GM18508 (cell line): ENCODE results near the gene VARS2.

ENCODE experiments used
- ATAC-seq: cut with Tn5 transposase; IDR thresholded peaks from one replicate; pipeline ENCODE4 v1.9.1; 2021; ENCODE audit warnings: moderate number of reproducible peaks; ENCODE audit not compliant: insufficient read depth, unreplicated experiment

The VARS2 gene

DNA sequence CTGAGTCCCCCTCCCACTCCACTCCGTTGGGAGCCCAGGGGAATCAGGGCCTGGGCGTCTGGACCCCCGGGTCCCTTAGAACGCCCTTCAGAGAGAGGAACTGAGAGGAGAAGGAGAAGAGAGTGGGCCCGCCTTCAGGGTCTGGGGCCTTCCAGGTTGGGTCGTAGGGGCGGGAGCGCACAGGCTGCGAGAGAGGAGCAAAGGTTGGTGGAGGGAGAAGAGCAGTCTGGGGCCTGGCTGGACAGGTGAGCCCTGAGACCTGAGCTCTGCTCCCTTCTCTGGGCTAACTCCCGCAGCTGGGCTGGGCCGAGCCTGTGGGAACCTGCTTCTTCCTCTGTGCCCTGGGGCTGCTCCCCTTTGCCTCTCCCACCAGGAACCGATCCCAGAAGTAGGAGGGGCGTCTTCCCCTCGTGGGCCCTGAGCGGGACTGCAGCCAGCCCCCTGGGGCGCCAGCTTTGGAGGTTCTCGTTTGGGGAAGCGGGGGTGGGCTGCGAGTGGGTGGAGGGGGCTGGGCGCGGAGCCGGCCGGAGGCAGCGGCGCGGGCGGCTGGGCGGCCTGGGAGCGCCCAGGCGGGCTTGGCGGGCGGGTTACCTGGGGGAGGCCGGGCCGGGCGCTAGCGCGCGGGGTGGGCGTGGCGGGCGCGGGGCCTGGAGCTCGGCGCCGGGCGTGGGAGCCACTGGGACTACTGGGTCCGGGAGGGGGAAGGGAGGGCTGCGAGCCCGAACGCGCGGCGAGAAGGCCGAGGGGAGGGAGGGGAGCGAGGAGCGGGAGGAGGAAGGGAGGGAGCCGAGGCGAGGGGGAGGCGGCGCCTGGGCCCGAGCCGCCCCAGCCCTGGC lies 30.1 kb upstream of the VARS2 start, which contains the start of gene DDR1:
Gene DDR1 (plus strand): TSS at position 835 of the 836 bp plus-strand sequence. CDS start 4,211 bp downstream, outside the sequence.
- no peak for ATAC-seq

GRCh38 chr6:30884521-30885480 lies 29.2 kb upstream of the VARS2 start:
- no peak for ATAC-seq

GRCh38 chr6:30885481-30885998 lies 28.5 kb upstream of the VARS2 start:
- ATAC-seq = no peak

DNA sequence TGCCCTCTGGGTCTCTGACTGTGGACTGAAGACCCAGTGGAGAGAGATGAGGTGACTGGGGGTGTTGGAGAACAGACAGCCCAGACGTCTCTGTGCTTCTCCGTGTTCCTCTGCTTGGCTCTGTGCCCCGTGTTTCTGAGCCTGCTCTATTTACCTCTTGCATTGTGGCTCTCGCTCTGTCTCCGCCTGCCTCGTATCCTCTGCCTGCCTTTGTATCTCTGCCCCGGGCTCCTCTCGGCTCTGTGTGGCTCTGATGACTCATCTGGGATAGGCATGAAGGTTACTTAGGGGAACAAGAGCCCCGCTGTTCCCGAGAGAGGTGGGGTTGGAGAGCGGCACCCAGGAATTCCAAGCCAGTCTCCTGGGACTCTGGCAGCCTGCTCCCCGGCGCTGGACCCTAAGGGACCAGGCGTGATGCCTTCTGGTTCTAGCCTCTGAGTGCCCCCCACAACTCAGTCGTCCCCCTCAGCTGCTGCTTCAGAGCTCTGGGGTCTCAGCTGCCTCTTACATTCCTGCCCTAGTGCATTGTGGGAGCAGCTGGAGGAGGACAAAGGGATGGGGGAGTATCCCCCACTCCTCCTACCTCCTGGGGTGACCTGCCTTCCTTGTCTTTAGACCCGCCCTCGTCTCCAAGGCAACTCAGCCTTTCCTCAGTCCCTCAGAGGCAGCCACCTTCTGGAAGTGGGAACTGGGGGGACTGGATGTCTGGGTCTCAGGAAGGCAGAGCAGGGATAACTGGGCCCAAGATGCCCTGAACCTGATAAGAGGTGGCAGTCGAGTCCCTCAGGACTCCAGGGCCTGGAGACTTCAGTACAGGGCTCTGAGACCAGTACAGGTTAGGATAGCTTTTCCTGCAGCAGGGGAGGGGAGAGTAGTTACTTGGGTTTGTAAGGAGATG lies 27.8 kb upstream of the VARS2 start:
- ATAC-seq = no peak

- ATAC-seq = no peak
Measured at GRCh38 chr6:30886897-30887255, 27.2 kb upstream of the VARS2 start.

- ATAC-seq = no peak
Measured at GRCh38 chr6:30887901-30888815, 25.9 kb upstream of the VARS2 start.

DNA sequence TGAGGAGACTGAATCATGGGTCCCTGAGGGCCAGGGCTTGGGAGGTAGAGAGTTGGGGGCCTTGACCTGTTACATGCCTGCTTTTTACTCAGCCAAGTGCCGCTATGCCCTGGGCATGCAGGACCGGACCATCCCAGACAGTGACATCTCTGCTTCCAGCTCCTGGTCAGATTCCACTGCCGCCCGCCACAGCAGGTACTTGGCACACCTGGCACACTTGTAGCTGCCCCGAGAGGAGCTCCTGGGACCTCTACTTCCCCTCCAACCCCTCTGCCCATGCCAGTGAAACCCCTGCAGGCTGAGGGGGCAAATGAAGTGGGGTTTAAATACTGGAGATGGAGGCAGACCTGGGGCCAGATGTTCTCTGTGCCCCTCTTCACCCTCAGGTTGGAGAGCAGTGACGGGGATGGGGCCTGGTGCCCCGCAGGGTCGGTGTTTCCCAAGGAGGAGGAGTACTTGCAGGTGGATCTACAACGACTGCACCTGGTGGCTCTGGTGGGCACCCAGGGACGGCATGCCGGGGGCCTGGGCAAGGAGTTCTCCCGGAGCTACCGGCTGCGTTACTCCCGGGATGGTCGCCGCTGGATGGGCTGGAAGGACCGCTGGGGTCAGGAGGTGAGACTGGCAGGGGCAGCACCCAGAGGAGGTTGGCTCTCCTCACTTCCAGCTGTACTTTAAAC lies 25.1 kb upstream of the VARS2 start:
- ATAC-seq = no peak

DNA sequence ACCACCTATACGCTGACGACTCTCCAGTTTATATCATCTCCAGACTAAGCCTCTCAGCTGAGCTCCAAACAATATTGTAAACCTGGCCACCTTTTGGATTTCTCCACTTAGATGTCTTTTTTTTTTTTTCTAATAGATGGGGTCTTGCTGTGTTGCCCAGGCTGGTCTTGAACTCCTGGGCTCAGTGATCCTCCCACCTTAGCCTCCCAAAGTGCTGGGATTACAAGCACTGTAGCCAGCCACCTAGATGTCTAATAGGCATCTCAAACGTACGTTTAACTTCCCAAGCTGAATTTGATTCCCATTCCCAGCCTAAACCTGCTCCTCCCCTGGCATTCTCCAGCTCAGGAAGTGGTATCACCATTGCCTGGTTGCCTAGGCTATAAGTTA lies 24.5 kb upstream of the VARS2 start:
- no peak for ATAC-seq

DNA sequence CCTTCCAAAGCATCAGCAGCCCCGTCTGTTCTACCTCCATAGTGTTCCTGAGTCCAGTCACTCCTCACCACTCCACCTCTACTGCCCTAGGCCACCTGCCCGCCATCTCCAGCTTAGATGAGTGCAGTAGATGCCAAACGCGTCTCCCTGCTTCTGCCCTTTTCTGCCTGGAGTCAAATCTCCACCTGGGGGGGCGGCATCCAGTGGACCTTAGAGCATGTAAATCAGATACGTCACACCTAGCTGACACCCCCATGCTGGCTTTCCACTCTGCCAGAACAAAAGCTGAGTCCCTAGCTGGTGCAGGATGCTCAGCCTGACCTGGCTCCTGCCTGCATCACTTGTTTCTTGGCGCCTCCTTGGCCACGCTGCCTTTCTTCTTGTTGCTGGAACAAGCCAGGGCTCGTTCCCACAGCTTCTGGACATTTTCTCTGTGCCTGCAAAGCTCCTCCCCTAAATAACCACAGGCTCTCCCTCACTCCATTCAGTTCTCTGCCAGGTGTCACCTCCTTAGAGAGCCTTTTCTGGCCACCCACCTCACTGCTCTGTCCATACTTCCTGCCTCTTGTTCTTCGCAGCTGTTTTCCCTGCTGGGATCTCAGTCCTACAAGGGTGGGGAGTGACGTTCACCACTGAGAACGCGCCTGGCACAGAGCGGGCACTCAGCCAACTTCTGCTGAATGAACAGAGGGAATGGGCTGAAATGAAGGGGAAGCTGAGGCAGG lies 24.0 kb upstream of the VARS2 start:
- ATAC-seq = no peak

GRCh38 chr6:30890646-30891449 lies 23.2 kb upstream of the VARS2 start:
- ATAC-seq = no peak

GRCh38 chr6:30891450-30891723 lies 22.7 kb upstream of the VARS2 start:
- no peak for ATAC-seq

- no peak for ATAC-seq
Measured at GRCh38 chr6:30891816-30892538, 22.1 kb upstream of the VARS2 start.

DNA sequence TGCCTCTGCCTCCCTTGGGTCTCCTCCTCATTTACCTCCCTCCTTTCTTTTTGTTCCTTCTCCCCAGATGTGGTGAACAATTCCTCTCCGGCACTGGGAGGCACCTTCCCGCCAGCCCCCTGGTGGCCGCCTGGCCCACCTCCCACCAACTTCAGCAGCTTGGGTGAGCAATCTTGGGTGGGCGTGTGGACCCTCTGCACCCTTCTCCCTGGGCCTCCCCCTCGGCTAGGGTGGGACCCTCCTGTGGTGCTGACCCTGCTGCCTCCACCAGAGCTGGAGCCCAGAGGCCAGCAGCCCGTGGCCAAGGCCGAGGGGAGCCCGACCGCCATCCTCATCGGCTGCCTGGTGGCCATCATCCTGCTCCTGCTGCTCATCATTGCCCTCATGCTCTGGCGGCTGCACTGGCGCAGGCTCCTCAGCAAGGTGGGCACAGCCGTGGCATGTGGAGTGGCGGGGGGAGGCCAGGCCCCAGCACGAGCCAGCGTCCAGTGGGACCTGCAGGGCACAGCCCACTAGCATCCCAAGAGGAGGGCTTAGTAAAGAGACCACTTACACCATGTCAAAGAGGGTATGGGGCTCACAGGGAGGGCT lies 20.9 kb upstream of the VARS2 start:
- ATAC-seq = no peak

DNA sequence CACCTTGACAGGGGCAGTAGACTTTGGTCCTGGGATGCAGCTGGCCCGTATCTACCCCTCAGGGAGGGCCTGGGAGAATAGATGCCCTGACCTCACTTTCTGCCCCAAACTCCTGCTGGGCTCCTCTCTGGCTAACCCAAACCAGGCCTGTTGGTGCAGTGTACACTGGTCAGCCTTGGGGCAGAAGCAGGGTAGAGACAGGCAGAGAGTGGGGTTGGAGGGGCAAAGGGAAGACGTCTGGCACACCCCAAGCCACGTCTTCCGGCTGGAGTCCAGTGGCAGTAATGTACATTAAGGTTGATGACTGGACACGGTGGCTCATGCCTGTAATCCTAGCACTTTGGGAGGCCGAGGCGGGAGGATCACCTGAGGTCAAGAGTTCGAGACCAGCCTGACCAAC lies 20.4 kb upstream of the VARS2 start:
- ATAC-seq = no peak

GRCh38 chr6:30894381-30894780 lies 19.7 kb upstream of the VARS2 start:
- no peak for ATAC-seq

DNA sequence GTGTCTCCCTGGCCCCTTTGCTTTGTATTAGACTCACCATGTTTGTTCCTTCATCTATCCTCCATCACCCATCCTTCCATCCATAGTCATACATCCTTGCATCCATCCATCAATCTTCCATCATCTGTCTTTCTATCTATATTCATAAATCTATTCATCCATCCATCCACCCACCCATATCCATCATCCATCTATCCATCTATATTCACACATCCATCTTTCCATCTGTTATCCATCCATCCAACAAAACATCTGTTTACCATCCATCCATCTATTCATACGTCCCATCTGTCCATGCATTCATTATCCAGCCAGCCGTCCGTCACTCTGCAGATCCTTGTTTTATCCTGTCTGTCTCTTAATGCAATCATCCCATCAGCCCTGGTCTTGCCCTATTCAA lies 19.1 kb upstream of the VARS2 start:
- no peak for ATAC-seq
